SU-DHL-6 (cell line): ENCODE data around the gene ATXN2.

Experiments used
- H2AFZ ChIP-seq: fragments of 200-600 bp; sonication (generic); 2 replicates; pipeline ENCODE4 v1.6.1; 2014; ENCODE audit warnings: low read depth, mild to moderate bottlenecking, moderate library complexity, mixed read lengths, antibody characterized with exemption, low read length; ENCODE audit not compliant: severe bottlenecking
- H3F3A ChIP-seq: fragments of 200-600 bp; shearing (Covaris generic); 2 replicates; pipeline ENCODE4 v1.6.0; 2016; ENCODE audit warnings: antibody characterized with exemption, mild to moderate bottlenecking; ENCODE audit not compliant: insufficient read depth
- H3K27ac ChIP-seq: fragments of 200-600 bp; sonication (generic); 2 replicates; pipeline ENCODE4 v1.5.1; 2016; ENCODE audit warnings: low read depth, mild to moderate bottlenecking, low read length, moderate library complexity, mixed read lengths
- H3K27me3 ChIP-seq: fragments of 200-600 bp; sonication (generic), shearing (Covaris generic); 2 replicates; pipeline ENCODE4 v1.6.0; 2014; ENCODE audit warnings: mild to moderate bottlenecking, low read length
- H3K36me3 ChIP-seq: fragments of 200-600 bp; sonication (generic); 2 replicates; pipeline ENCODE4 v1.6.1; 2014; ENCODE audit warnings: mild to moderate bottlenecking, low read length, mixed read lengths
- H3K4me2 ChIP-seq: fragments of 300-600, 200-600 bp; shearing (Covaris generic), sonication (generic); 2 replicates; pipeline ENCODE4 v1.6.0; 2014; ENCODE audit warnings: low read length, low read depth, mild to moderate bottlenecking; ENCODE audit not compliant: poor library complexity, severe bottlenecking
- H3K4me3 ChIP-seq: fragments of 200-600 bp; sonication (generic); 2 replicates; pipeline ENCODE4 v1.5.1; 2014; ENCODE audit warnings: antibody characterized with exemption, low read length, mild to moderate bottlenecking, mixed read lengths; ENCODE audit not compliant: insufficient read depth, poor library complexity, severe bottlenecking
- H3K79me2 ChIP-seq: fragments of 200-600 bp; sonication (generic); 2 replicates; pipeline ENCODE4 v1.6.1; 2014; ENCODE audit warnings: mild to moderate bottlenecking, low read length, moderate library complexity; ENCODE audit not compliant: insufficient read depth
- H3K9ac ChIP-seq: fragments of 200-600 bp; sonication (generic); 2 replicates; pipeline ENCODE4 v1.7.0; 2014; ENCODE audit warnings: mild to moderate bottlenecking, low read length
- H3K9me2 ChIP-seq: fragments of 200-600 bp; sonication (generic); replicated peaks from 2 replicates; pipeline ENCODE4 v1.6.1; 2014; ENCODE audit warnings: low read length; ENCODE audit not compliant: insufficient read depth
- H3K9me3 ChIP-seq: fragments of 200-600 bp; sonication (generic); 2 replicates; pipeline ENCODE4 v1.6.1; 2014; ENCODE audit warnings: low read length, mixed read lengths; ENCODE audit not compliant: insufficient read depth
- H4K20me1 ChIP-seq: fragments of 200-600 bp; sonication (generic); 2 replicates; pipeline ENCODE4 v1.6.1; 2014; ENCODE audit warnings: low read depth, mild to moderate bottlenecking, antibody characterized with exemption, low read length, moderate library complexity, mixed read lengths
- EZH2phosphoT487 ChIP-seq: fragments of 200-600 bp; sonication (generic), shearing (Covaris generic); conservative IDR thresholded peaks from 2 replicates; pipeline ENCODE4 v1.6.1; 2018; ENCODE audit warnings: mild to moderate bottlenecking, antibody characterized with exemption, low read length, moderate library complexity, mixed read lengths
- TF ChIP-seq, protein P1 (sequence below): fragments of 200-600 bp; sonication (generic); IDR thresholded peaks from one replicate; pipeline ENCODE4 v1.5.1; 2017; ENCODE audit warnings: antibody characterized with exemption, mild to moderate bottlenecking, low read length, moderate library complexity; ENCODE audit not compliant: insufficient read depth, poor library complexity, severe bottlenecking

ATXN2 gene

DNA sequence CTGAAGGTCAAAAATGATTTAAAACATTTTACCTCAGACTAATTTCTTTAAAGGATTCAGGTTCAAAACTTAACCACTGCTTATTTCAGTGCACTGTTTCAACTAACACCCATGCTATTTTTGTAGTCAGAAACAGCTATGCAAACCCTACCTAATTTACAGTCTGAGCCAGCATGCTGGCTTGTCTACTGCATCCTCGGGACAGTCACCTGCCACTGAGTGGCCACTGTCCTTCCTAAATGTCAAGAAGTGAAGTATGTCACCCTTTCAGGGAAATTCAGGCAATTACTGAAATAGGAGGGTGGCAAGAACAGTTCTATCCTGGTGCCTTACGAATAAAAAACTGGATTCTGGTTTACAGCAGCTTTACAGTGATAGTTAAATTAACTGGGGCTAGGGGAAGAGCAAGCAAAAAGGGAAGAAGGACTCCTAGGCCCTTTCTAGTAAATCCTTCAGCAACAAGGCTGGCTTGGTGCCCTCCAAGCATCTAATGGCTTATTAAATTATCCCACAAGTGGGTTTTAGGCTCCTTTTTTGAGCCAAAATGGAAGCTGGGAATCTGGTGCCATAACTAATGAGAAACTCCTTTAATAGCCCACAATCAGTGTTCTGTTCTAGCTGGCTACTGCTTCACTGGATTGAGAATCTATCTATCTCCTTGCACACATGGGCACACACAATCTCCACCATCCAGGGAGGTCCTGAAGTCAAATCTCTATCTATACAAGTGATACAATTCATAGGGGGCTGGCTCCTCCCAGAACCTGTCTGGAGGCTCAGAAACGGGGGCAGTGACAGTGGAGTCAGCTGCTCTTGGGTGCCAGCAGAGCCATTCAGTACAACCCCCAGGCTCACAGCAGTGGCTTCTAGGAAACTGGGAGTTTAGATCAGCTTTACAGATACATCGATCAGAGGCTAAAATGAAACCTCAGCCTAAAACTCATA, 150.0 kb downstream of the ATXN2 start:
- Histone ChIP-seq H3K9me3 (no peaks in the 10 kb centered on the region), H3K4me3 (no peak overlapping the region), H4K20me1 (no peaks in the 10 kb centered on the region), H3K36me3 (peaks cover 3% of the 10 kb centered on the region; the same call in 1 of the 2 replicates), H3K9ac (no peak overlapping the region), H3K4me2 (peak overlapping the region; percentile 3), H2AFZ (no peak overlapping the region), H3K27me3 (no peaks in the 10 kb centered on the region), H3K27ac (peak overlapping the region; percentile 46), H3K9me2 (no peaks in the 10 kb centered on the region), H3K79me2 (peaks cover 6% of the 10 kb centered on the region; the same call in 1 of the 2 replicates), H3F3A (peaks cover 34% of the 10 kb centered on the region)
- TF ChIP-seq, protein P1, sequence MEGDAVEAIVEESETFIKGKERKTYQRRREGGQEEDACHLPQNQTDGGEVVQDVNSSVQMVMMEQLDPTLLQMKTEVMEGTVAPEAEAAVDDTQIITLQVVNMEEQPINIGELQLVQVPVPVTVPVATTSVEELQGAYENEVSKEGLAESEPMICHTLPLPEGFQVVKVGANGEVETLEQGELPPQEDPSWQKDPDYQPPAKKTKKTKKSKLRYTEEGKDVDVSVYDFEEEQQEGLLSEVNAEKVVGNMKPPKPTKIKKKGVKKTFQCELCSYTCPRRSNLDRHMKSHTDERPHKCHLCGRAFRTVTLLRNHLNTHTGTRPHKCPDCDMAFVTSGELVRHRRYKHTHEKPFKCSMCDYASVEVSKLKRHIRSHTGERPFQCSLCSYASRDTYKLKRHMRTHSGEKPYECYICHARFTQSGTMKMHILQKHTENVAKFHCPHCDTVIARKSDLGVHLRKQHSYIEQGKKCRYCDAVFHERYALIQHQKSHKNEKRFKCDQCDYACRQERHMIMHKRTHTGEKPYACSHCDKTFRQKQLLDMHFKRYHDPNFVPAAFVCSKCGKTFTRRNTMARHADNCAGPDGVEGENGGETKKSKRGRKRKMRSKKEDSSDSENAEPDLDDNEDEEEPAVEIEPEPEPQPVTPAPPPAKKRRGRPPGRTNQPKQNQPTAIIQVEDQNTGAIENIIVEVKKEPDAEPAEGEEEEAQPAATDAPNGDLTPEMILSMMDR, result no peak
- TF ChIP-seq EZH2phosphoT487, result no peak

DNA sequence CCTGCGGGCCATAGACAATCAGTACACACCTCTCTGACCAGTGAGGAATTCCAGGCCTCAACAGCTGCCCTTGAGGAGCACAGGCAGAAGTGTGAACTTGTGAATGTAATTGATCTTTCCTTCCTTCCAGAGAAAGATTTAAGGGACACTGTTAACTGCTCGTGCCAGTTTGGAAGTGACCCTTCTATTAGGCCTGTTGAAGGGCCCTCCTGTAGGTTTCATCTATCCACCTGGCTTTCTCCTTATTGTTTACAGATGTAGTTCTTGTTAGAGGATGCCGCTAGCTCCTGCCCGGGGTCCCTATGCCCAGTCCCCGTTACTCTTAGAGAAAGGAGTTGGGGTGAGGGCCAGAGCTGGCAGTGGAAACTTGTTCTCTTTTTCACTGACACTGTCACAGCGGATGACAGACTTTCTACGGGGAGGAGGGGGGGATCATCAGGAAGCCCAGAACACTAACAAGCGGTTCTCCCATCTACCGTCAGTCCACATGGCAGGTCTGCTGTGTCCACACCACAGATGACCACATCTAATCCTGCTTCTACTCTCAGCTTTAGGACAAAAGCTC, 150.8 kb downstream of the ATXN2 start:
- peaks cover 9% of the 10 kb centered on the region; the same call in 1 of the 2 replicates for H3K79me2 ChIP-seq

GRCh38 chr12:111447571-111448265, 151.4 kb downstream of the ATXN2 start:
- H2AFZ ChIP-seq, result no peak overlapping the region
- H3K9me2 ChIP-seq, result no peaks in the 10 kb centered on the region
- H3K27me3 ChIP-seq, result no peaks in the 10 kb centered on the region
- no peak overlapping the region for H3K4me3 ChIP-seq
- H3K4me2 ChIP-seq, result no peak overlapping the region
- 0 out of 2 replicates have a peak overlapping the region, but pooled peaks have one; percentile 46 for H3K27ac ChIP-seq
- peaks cover 12% of the 10 kb centered on the region; the same call in 1 of the 2 replicates for H3K79me2 ChIP-seq
- H3K9ac ChIP-seq, result no peak overlapping the region
- peaks cover 40% of the 10 kb centered on the region for H3F3A ChIP-seq
- no peaks in the 10 kb centered on the region; the same call in 1 of the 2 replicates for H4K20me1 ChIP-seq
- H3K9me3 ChIP-seq, result no peaks in the 10 kb centered on the region
- H3K36me3 ChIP-seq, result peaks cover 3% of the 10 kb centered on the region; the same call in 1 of the 2 replicates
- TF ChIP-seq, protein P1, result no peak
- TF ChIP-seq EZH2phosphoT487, result no peak

More for the DNA sequence above, 150.8 kb downstream of the ATXN2 start:
- no peak overlapping the region for H3K9ac ChIP-seq
- H3K9me3 ChIP-seq, result no peaks in the 10 kb centered on the region
- H3F3A ChIP-seq, result peaks cover 38% of the 10 kb centered on the region
- H3K36me3 ChIP-seq, result peaks cover 3% of the 10 kb centered on the region; the same call in 1 of the 2 replicates
- no peak overlapping the region for H3K4me3 ChIP-seq
- peak overlapping the region; percentile 3 for H3K4me2 ChIP-seq
- H2AFZ ChIP-seq, result no peak overlapping the region
- TF ChIP-seq, protein P1, result no peak
- TF ChIP-seq EZH2phosphoT487, result no peak
- H3K27ac ChIP-seq, result peak overlapping the region; percentile 46
- no peaks in the 10 kb centered on the region; the same call in 1 of the 2 replicates for H4K20me1 ChIP-seq
- H3K9me2 ChIP-seq, result no peaks in the 10 kb centered on the region
- H3K27me3 ChIP-seq, result no peaks in the 10 kb centered on the region
